ENCODE measurements around the gene NDST1. TPM values are rescaled to one million over a fixed set of nuclear protein-coding genes. Genes with fewer than 3 reads are reported as not detected.

NDST1 gene
- total RNA-seq, 2 experiments from 2014 or later, result 1.1 to 1.6 TPM

GRCh38 chr5:150529555-150529954, 21.6 kb downstream of the NDST1 start:
- DNase-seq (no peak), ATAC-seq (ENCODE audit: poor library complexity) (no peak)
- Mint-ChIP-seq H3K4me1 (ENCODE audit: low read depth) (no peaks in the 10 kb centered on the region), H3K4me3 (no peak overlapping the region), H3K9me3 (no peaks in the 10 kb centered on the region), H3K27ac (no peak overlapping the region), H3K27me3 (no peaks in the 10 kb centered on the region), H3K36me3 (ENCODE audit: low read depth) (no peaks in the 10 kb centered on the region)
- H3K36me3 ChIP-seq (ENCODE audit: insufficient read depth, low read length), result no peaks in the 10 kb centered on the region
- no peak for TF ChIP-seq CTCF (IDR thresholded peaks at IDR 0.05)
- no peaks in the 10 kb centered on the region for H3K9me3 ChIP-seq (ENCODE audit: control insufficient read depth in 1 of 2, insufficient read depth in 1 of 2, low read length in 2 of 2)
- no peak overlapping the region for H3K27ac ChIP-seq (ENCODE audit: low read depth in 1 of 2, low read length in 2 of 2)
- H3K27me3 ChIP-seq (ENCODE audit: control insufficient read depth in 1 of 2, insufficient read depth in 2 of 2, low read length in 2 of 2), result no peaks in the 10 kb centered on the region
- POLR2A ChIA-PET, result no interaction called here
- intact Hi-C loops (cut with DNase I, micrococcal nuclease), result no loop called here
- no peaks in the 10 kb centered on the region for H3K4me1 ChIP-seq (ENCODE audit: insufficient read depth, low read length)
- CTCF ChIA-PET, result no interaction called here
- no peak overlapping the region for H3K4me3 ChIP-seq (ENCODE audit: low read length)

GRCh38 chr5:150530423-150530822, 22.5 kb downstream of the NDST1 start:
- ChIA-PET CTCF (interaction anchor here (0.6 kb wide), 1 partner anchor 19 kb away, joined by 3 read pairs; no protein-coding TSS in a partner anchor), POLR2A (no interaction called here)
- no peaks in the 10 kb centered on the region for H3K4me1 ChIP-seq (ENCODE audit: insufficient read depth, low read length)
- H3K36me3 ChIP-seq (ENCODE audit: insufficient read depth, low read length), result no peaks in the 10 kb centered on the region
- Mint-ChIP-seq H3K9me3 (no peaks in the 10 kb centered on the region), H3K27me3 (no peaks in the 10 kb centered on the region), H3K4me3 (no peak overlapping the region), H3K36me3 (ENCODE audit: low read depth) (no peaks in the 10 kb centered on the region), H3K27ac (no peak overlapping the region), H3K4me1 (ENCODE audit: low read depth) (no peaks in the 10 kb centered on the region)
- ATAC-seq (ENCODE audit: poor library complexity), result no peak
- H3K4me3 ChIP-seq (ENCODE audit: low read length), result no peak overlapping the region
- H3K27me3 ChIP-seq (ENCODE audit: control insufficient read depth in 1 of 2, insufficient read depth in 2 of 2, low read length in 2 of 2), result no peaks in the 10 kb centered on the region
- H3K27ac ChIP-seq (ENCODE audit: low read depth in 1 of 2, low read length in 2 of 2), result no peak overlapping the region
- no peaks in the 10 kb centered on the region for H3K9me3 ChIP-seq (ENCODE audit: control insufficient read depth in 1 of 2, insufficient read depth in 1 of 2, low read length in 2 of 2)
- TF ChIP-seq CTCF (IDR thresholded peaks at IDR 0.05), result no peak
- DNase-seq, result no peak
- intact Hi-C loops (cut with DNase I, micrococcal nuclease), result no loop called here

- Histone ChIP-seq H3K27ac (ENCODE audit: low read depth in 1 of 2, low read length in 2 of 2) (no peak overlapping the region), H3K9me3 (ENCODE audit: control insufficient read depth in 1 of 2, insufficient read depth in 1 of 2, low read length in 2 of 2) (no peaks in the 10 kb centered on the region), H3K36me3 (ENCODE audit: insufficient read depth, low read length) (no peaks in the 10 kb centered on the region), H3K4me3 (ENCODE audit: low read length) (no peak overlapping the region), H3K27me3 (ENCODE audit: control insufficient read depth in 1 of 2, insufficient read depth in 2 of 2, low read length in 2 of 2) (no peaks in the 10 kb centered on the region), H3K4me1 (ENCODE audit: insufficient read depth, low read length) (no peaks in the 10 kb centered on the region)
- H3K4me1 Mint-ChIP-seq (ENCODE audit: low read depth), result no peaks in the 10 kb centered on the region
- ChIA-PET POLR2A (no interaction called here), CTCF (interaction anchor here (0.6 kb wide), 1 partner anchor 18 kb away, joined by 3 read pairs; no protein-coding TSS in a partner anchor)
- H3K27me3 Mint-ChIP-seq, result no peaks in the 10 kb centered on the region
- no peak overlapping the region for H3K27ac Mint-ChIP-seq
- H3K9me3 Mint-ChIP-seq, result no peaks in the 10 kb centered on the region
- ATAC-seq (ENCODE audit: poor library complexity) (no peak), DNase-seq (no peak)
- intact Hi-C loops (cut with DNase I, micrococcal nuclease), result no loop called here
- no peak overlapping the region for H3K4me3 Mint-ChIP-seq
- H3K36me3 Mint-ChIP-seq (ENCODE audit: low read depth), result no peaks in the 10 kb centered on the region
- no peak for TF ChIP-seq CTCF (IDR thresholded peaks at IDR 0.05)
These were observed 23.1 kb downstream of the NDST1 start for GRCh38 chr5:150530951-150531588.

All from CD4-positive, alpha-beta T cell (primary cell).